HG02970 (cell line): ENCODE results near the gene BEST2.
A peak's percentile ranks its signal among the peaks of the same experiment; 100 is the strongest.
"Not testable (repeated sequence)": the region's sequence is repeated elsewhere in the genome, so short reads cannot be mapped to it uniquely, and the experiment has no call there.

Source experiments
- ATAC-seq: cut with Tn5 transposase; IDR thresholded peaks from one replicate; pipeline ENCODE4 v1.9.1; 2021; ENCODE audit warnings: mild to moderate bottlenecking, moderate library complexity, moderate number of reproducible peaks; ENCODE audit not compliant: unreplicated experiment, low FRiP score

BEST2 gene

GRCh38 chr19:12796146-12797071 lies 44.8 kb downstream of the BEST2 start:
- ATAC-seq = no peak

- ATAC-seq = no peak
Measured at GRCh38 chr19:12797141-12797587, 45.6 kb downstream of the BEST2 start.

DNA sequence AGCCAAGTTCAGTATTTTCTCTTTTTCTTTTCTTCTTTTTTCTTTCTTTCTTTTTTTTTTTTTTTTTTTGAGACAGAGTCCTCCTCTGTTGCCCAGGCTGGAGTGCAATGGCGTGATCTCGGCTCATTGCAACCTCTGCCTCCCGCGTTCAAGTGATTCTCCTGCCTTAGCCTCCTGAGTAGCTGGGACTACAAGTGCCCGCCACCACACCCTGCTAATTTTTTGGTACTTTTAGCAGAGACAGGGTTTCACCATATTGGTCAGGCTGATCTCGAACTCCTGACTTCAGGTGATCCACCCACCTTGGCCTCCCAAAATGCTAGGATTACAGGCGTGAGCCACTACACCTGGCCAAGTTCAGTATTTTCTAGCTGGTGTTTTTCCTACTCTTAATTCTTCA lies 46.0 kb downstream of the BEST2 start:
- not testable (repeated sequence) for ATAC-seq

DNA sequence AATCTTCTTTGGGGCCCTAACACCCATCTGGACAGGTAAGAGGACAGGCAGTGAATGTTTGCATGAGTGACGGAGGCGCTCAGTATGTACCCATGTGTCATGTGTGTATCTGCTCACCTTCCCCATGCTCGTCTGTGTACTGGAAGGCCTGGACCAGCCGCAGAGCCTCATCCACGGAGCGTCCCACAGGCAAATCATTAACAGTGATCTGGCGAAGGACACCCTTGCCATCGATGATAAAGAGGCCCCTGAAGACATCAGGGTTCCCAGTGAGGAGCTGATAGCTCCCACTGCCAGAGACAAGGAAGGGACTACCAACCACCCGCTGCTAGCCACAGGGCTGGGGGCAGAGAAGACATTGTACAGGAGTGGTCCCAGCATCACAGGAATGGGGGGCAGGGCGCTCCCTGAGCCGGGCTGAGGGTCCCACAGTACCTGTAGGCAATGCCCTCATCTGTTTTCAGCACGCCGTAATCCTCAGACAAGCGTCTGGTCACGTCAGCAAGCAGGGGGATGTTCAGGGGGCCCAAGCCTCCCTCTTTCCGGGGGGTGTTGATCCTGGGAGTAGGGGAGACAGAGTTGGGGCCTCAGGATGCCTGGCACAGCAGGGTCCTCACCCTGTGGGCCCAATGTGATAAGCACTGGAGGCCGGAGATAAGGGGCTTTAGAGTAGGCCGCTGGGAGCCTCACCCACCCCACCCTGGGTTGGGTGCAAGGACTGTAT lies 48.3 kb downstream of the BEST2 start:
- ATAC-seq = no peak

GRCh38 chr19:12800466-12800770 lies 48.8 kb downstream of the BEST2 start:
- no peak for ATAC-seq

GRCh38 chr19:12800923-12801465 lies 49.4 kb downstream of the BEST2 start:
- ATAC-seq = no peak

DNA sequence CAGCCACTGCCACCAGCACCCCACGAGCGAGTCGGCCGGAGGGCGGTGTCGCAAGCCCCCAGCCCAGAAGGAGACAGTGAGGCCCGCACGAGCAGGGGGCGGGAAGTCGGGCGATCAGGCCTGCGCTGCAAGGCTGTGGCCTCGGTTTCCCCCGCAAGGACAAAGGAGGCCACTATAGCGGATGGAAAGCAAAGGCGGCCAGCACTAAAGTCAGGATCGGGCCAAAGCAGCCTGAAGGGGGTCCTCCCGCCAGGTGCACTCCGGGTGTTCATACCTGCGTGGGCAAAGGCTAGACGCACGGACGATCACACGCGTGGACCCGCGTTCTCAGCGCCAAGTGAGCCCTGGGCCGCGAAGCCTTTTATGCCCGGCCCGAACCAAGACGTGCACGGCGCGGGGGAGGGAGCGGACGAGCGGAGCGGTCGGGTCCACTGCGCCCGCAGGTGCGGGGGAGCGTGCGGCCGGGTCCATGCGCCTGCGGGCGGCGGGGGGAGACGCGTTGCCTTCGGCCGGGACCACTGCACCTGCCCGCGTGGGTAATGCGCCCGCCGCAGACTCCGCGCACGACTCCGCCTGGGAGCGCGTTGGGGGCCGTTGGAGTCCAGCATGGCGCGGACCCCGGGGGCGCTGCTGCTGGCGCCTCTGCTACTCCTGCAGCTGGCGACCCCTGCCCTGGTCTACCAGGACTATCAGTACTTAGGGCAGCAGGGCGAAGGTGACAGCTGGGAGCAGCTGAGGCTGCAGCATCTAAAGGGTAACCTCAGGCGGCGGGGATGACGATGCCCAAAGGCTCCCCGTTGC lies 50.1 kb downstream of the BEST2 start, which contains the start of the genes PRDX2 and THSD8:
Gene PRDX2 (minus strand): TSS at position 335 of the 801 bp plus-strand sequence. CDS start 539 bp downstream, outside the sequence.
Gene THSD8 (plus strand): TSS at position 604 of the 801 bp plus-strand sequence. CDS start 3 bp downstream, at position 607.
- ATAC-seq = peak; percentile 40

- no peak for ATAC-seq
Measured at GRCh38 chr19:12802267-12803106, 50.9 kb downstream of the BEST2 start.

- ATAC-seq = no peak
Measured at GRCh38 chr19:12804051-12804450, 52.5 kb downstream of the BEST2 start.

GRCh38 chr19:12806242-12807081 lies 54.9 kb downstream of the BEST2 start, which contains the start of gene RNASEH2A:
TSS of gene RNASEH2A (plus strand) at chr19:12806584. CDS start at chr19:12806674, 90 bp downstream.
- peak; percentile 74 for ATAC-seq
